WTC11 (cell line): ENCODE results near the gene KIR2DL3. TPM values are rescaled to one million over a fixed set of nuclear protein-coding genes. Genes with fewer than 3 reads are reported as not detected.

ENCODE experiments used
- ATAC-seq: fragments of 200-7000 bp; cut with Tn5 transposase; 2 replicates; pipeline ENCODE4 v1.10.0; 2021; ENCODE audit warnings: mild to moderate bottlenecking, moderate library complexity
- CTCF ChIA-PET: fragments of 300-600 bp; sonication (Branson Sonifier 250); formaldehyde crosslinking; loops from one replicate; lab custom pipeline; 2021; ENCODE audit warnings: antibody characterized with exemption; lab: Charles Lee
- POLR2A ChIA-PET: fragments of 350-600 bp; sonication (Branson Sonifier 250); formaldehyde crosslinking; loops from one replicate; lab custom pipeline; 2021; ENCODE audit warnings: antibody characterized with exemption; lab: Charles Lee
- DNase-seq: peaks from one replicate; pipeline ENCODE4 v3.0.0; 2021; ENCODE audit warnings: low spot score
- H3K27ac Mint-ChIP-seq: 2 replicates; pipeline ENCODE4 v1.8.0; 2021; ENCODE audit warnings: mixed read lengths
- H3K27me3 Mint-ChIP-seq: 2 replicates; pipeline ENCODE4 v1.8.0; 2021; ENCODE audit warnings: low read depth, mild to moderate bottlenecking, moderate library complexity, mixed read lengths
- H3K36me3 Mint-ChIP-seq: 2 replicates; pipeline ENCODE4 v1.8.0; 2021; ENCODE audit warnings: mixed read lengths
- H3K4me1 Mint-ChIP-seq: 2 replicates; pipeline ENCODE4 v1.8.0; 2022; ENCODE audit warnings: mixed read lengths
- H3K4me3 Mint-ChIP-seq: 2 replicates; pipeline ENCODE4 v1.8.0; 2021; ENCODE audit warnings: mild to moderate bottlenecking, moderate library complexity, mixed read lengths
- H3K9me3 Mint-ChIP-seq: 2 replicates; pipeline ENCODE4 v1.8.0; 2021; ENCODE audit warnings: mixed read lengths
- ATF1 ChIP-seq: sonication (generic); formaldehyde crosslinking; IDR thresholded peaks from 2 replicates; pipeline ENCODE4 v1.8.1; 2023; ENCODE audit warnings: mild to moderate bottlenecking, moderate library complexity, missing genetic modification reagents
- ATF2 ChIP-seq: sonication (generic); formaldehyde crosslinking; IDR thresholded peaks from 2 replicates; pipeline ENCODE4 v1.8.1; 2022; ENCODE audit warnings: low read depth, missing genetic modification reagents, borderline replicate concordance
- ATF3 ChIP-seq: sonication (generic); formaldehyde crosslinking; conservative IDR thresholded peaks from 2 replicates; pipeline ENCODE4 v1.8.1; 2022; ENCODE audit warnings: mild to moderate bottlenecking, missing genetic modification reagents
- FOXJ3 ChIP-seq: sonication (generic); formaldehyde crosslinking; IDR thresholded peaks from 2 replicates; pipeline ENCODE4 v1.9.0; 2021; ENCODE audit warnings: missing genetic modification reagents, mild to moderate bottlenecking, borderline replicate concordance
- GTF2I ChIP-seq: fragments of 250-450 bp; sonication (Bioruptor Pico); conservative IDR thresholded peaks from 2 replicates; pipeline ENCODE4 v1.4.0; 2021; ENCODE audit warnings: mild to moderate bottlenecking
- HMGA2 ChIP-seq: fragments of 250-450 bp; sonication (Bioruptor Pico); IDR thresholded peaks from 2 replicates; pipeline ENCODE4 v1.4.0; 2021; ENCODE audit warnings: mild to moderate bottlenecking, moderate library complexity
- MXD4 ChIP-seq: fragments of 250-450 bp; sonication (Bioruptor Pico); IDR thresholded peaks from 2 replicates; pipeline ENCODE4 v1.8.0; 2021; ENCODE audit warnings: mild to moderate bottlenecking, moderate library complexity, borderline replicate concordance
- NR3C1 ChIP-seq: sonication (generic); formaldehyde crosslinking; conservative IDR thresholded peaks from 2 replicates; pipeline ENCODE4 v1.8.1; 2023; ENCODE audit warnings: low read depth, mild to moderate bottlenecking, missing genetic modification reagents
- PRRX2 ChIP-seq: fragments of 250-450 bp; sonication (Bioruptor Pico); IDR thresholded peaks from 2 replicates; pipeline ENCODE4 v1.8.0; 2021; ENCODE audit warnings: mild to moderate bottlenecking
- SMAD4 ChIP-seq: sonication (generic); formaldehyde crosslinking; IDR thresholded peaks from 2 replicates; pipeline ENCODE4 v1.8.0; 2022; ENCODE audit warnings: mild to moderate bottlenecking, missing genetic modification reagents
- TCF7 ChIP-seq: sonication (generic); formaldehyde crosslinking; IDR thresholded peaks from 2 replicates; pipeline ENCODE4 v1.8.0; 2022; ENCODE audit warnings: mild to moderate bottlenecking, low read depth, missing genetic modification reagents, moderate library complexity
- ZBTB21 ChIP-seq: sonication (generic); formaldehyde crosslinking; IDR thresholded peaks from 2 replicates; pipeline ENCODE4 v1.8.1; 2023; ENCODE audit warnings: mild to moderate bottlenecking, missing genetic modification reagents, borderline replicate concordance
- ZNF263 ChIP-seq: sonication (generic); formaldehyde crosslinking; IDR thresholded peaks from 2 replicates; pipeline ENCODE4 v1.8.1; 2022; ENCODE audit warnings: low read depth, mild to moderate bottlenecking, moderate library complexity, missing genetic modification reagents
- ZNF416 ChIP-seq: fragments of 250-450 bp; sonication (Bioruptor Pico); IDR thresholded peaks from 2 replicates; pipeline ENCODE4 v1.9.0; 2021; ENCODE audit warnings: mild to moderate bottlenecking, inconsistent platforms
- ZNF512 ChIP-seq: sonication (generic); formaldehyde crosslinking; IDR thresholded peaks from 2 replicates; pipeline ENCODE4 v1.8.1; 2022; ENCODE audit warnings: missing genetic modification reagents, borderline replicate concordance
- total RNA-seq: library from RNA; stranded (reverse); gene quantifications from 3 replicates; pipeline ENCODE4 v1.2.3, GENCODE V29; 2021
- TF ChIP-seq, protein P1 (sequence below): sonication (generic); formaldehyde crosslinking; IDR thresholded peaks from 2 replicates; pipeline ENCODE4 v1.8.1; 2023; ENCODE audit warnings: mild to moderate bottlenecking, moderate library complexity, missing genetic modification reagents
- TF ChIP-seq, protein P2 (sequence below): fragments of 250-450 bp; sonication (Bioruptor Pico); IDR thresholded peaks from 2 replicates; pipeline ENCODE4 v1.9.0; 2021; ENCODE audit warnings: mild to moderate bottlenecking
- TF ChIP-seq, protein P3 (sequence below): sonication (generic); formaldehyde crosslinking; IDR thresholded peaks from 2 replicates; pipeline ENCODE4 v1.8.0; 2023; ENCODE audit warnings: mild to moderate bottlenecking, missing genetic modification reagents
- TF ChIP-seq, protein P4 (sequence below): sonication (generic); formaldehyde crosslinking; IDR thresholded peaks from 2 replicates; pipeline ENCODE4 v1.8.0; 2022; ENCODE audit warnings: mild to moderate bottlenecking, missing genetic modification reagents
- TF ChIP-seq, protein P5 (sequence below): fragments of 250-450 bp; sonication (Bioruptor Pico); IDR thresholded peaks from 2 replicates; pipeline ENCODE4 v1.9.0; 2021; ENCODE audit warnings: moderate library complexity, mild to moderate bottlenecking, inconsistent platforms, borderline replicate concordance
- TF ChIP-seq, protein P6 (sequence below): sonication (generic); formaldehyde crosslinking; IDR thresholded peaks from 2 replicates; pipeline ENCODE4 v1.8.1; 2022; ENCODE audit warnings: mild to moderate bottlenecking, moderate library complexity, missing genetic modification reagents

The KIR2DL3 gene
- total RNA-seq, 1 experiment from 2014 or later: not detected

GRCh38 chr19:54694648-54695047 is 43.7 kb upstream of the KIR2DL3 start:
- Mint-ChIP-seq H3K27ac (no peak overlapping the region), H3K27me3 (peaks cover 9% of the 10 kb centered on the region; the same call in 1 of the 2 replicates), H3K36me3 (peaks cover 48% of the 10 kb centered on the region), H3K9me3 (peaks cover 57% of the 10 kb centered on the region)
- ATAC-seq: no peak
- DNase-seq: no peak
- CTCF ChIA-PET: no interaction called here
- POLR2A ChIA-PET: no interaction called here
- TF ChIP-seq HMGA2 (CRISPR knock-in tag): no peak
- no peak for TF ChIP-seq FOXJ3
- no peak for TF ChIP-seq NR3C1 (CRISPR knock-in tag)
- TF ChIP-seq SMAD4: no peak
- TF ChIP-seq, protein P1, sequence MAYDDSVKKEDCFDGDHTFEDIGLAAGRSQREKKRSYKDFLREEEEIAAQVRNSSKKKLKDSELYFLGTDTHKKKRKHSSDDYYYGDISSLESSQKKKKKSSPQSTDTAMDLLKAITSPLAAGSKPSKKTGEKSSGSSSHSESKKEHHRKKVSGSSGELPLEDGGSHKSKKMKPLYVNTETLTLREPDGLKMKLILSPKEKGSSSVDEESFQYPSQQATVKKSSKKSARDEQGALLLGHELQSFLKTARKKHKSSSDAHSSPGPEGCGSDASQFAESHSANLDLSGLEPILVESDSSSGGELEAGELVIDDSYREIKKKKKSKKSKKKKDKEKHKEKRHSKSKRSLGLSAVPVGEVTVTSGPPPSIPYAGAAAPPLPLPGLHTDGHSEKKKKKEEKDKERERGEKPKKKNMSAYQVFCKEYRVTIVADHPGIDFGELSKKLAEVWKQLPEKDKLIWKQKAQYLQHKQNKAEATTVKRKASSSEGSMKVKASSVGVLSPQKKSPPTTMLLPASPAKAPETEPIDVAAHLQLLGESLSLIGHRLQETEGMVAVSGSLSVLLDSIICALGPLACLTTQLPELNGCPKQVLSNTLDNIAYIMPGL (CRISPR knock-in tag): no peak
- no peak for TF ChIP-seq ATF1 (CRISPR knock-in tag)
- TF ChIP-seq, all 79 proteins: peak for 0
- Mint-ChIP-seq H3K4me3 (no peak overlapping the region), H3K4me1 (no peaks in the 10 kb centered on the region)

DNA sequence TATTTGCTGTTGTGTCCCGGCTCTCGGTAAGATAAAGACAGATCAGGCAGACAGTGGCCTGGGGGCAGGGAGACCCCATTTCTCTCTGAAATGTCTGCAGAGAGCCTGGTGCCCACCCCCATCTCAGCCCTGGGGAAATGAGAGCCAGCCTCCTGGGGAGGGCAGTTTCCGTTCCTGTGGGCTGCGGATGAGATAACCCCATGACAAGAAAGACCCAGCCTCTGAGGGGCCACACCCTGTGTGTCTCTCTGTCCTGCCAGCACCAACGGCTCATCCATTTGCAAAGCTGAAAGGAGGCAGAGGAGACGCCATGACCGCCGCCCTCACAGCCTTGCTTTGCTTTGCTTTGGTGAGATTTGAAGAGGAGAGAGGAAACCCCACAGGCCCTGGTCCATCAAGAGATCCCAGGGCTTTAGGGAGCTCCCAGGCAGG is 42.2 kb upstream of the KIR2DL3 start:
- Mint-ChIP-seq H3K27ac (no peak overlapping the region), H3K36me3 (peaks cover 54% of the 10 kb centered on the region), H3K9me3 (peaks cover 64% of the 10 kb centered on the region), H3K4me1 (no peaks in the 10 kb centered on the region), H3K27me3 (peaks cover 15% of the 10 kb centered on the region), H3K4me3 (no peak overlapping the region)
- ATAC-seq (no peak), DNase-seq (no peak)
- TF ChIP-seq GTF2I (CRISPR knock-in tag) (no peak), TCF7 (no peak), ATF2 (no peak)
- POLR2A ChIA-PET: no interaction called here
- CTCF ChIA-PET: no interaction called here

DNA sequence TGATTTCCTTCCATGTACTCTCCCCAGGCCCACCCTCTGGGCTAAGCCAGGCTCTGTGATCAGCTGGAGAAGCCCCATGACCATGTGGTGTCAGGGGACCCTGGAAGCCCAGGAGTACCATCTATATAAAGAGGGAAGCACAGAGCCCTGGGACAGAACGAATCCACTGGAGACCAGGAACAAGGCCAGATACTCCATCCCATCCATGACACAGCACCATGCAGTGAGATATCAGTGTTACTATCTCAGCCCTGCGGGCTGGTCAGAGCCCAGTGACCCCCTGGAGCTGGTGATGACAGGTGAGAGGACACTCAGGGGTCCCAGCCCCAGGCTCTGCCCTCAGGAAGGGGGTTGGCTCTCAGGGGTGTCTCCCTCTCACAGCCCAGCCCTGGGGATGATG is 41.5 kb upstream of the KIR2DL3 start:
- no peaks in the 10 kb centered on the region for H3K4me1 Mint-ChIP-seq
- no peak for DNase-seq
- H3K36me3 Mint-ChIP-seq: peaks cover 54% of the 10 kb centered on the region
- TF ChIP-seq ATF3 (CRISPR knock-in tag) (no peak), ZNF263 (CRISPR knock-in tag) (no peak), PRRX2 (no peak), ZBTB21 (CRISPR knock-in tag) (no peak), ZNF512 (CRISPR knock-in tag) (no peak), ZNF416 (CRISPR knock-in tag) (no peak), MXD4 (no peak)
- TF ChIP-seq, protein P2, sequence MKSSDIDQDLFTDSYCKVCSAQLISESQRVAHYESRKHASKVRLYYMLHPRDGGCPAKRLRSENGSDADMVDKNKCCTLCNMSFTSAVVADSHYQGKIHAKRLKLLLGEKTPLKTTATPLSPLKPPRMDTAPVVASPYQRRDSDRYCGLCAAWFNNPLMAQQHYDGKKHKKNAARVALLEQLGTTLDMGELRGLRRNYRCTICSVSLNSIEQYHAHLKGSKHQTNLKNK: no peak
- TF ChIP-seq, protein P3, sequence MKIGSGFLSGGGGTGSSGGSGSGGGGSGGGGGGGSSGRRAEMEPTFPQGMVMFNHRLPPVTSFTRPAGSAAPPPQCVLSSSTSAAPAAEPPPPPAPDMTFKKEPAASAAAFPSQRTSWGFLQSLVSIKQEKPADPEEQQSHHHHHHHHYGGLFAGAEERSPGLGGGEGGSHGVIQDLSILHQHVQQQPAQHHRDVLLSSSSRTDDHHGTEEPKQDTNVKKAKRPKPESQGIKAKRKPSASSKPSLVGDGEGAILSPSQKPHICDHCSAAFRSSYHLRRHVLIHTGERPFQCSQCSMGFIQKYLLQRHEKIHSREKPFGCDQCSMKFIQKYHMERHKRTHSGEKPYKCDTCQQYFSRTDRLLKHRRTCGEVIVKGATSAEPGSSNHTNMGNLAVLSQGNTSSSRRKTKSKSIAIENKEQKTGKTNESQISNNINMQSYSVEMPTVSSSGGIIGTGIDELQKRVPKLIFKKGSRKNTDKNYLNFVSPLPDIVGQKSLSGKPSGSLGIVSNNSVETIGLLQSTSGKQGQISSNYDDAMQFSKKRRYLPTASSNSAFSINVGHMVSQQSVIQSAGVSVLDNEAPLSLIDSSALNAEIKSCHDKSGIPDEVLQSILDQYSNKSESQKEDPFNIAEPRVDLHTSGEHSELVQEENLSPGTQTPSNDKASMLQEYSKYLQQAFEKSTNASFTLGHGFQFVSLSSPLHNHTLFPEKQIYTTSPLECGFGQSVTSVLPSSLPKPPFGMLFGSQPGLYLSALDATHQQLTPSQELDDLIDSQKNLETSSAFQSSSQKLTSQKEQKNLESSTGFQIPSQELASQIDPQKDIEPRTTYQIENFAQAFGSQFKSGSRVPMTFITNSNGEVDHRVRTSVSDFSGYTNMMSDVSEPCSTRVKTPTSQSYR (CRISPR knock-in tag): no peak
- TF ChIP-seq, protein P4, sequence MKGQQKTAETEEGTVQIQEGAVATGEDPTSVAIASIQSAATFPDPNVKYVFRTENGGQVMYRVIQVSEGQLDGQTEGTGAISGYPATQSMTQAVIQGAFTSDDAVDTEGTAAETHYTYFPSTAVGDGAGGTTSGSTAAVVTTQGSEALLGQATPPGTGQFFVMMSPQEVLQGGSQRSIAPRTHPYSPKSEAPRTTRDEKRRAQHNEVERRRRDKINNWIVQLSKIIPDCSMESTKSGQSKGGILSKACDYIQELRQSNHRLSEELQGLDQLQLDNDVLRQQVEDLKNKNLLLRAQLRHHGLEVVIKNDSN (CRISPR knock-in tag): no peak
- TF ChIP-seq, protein P5, sequence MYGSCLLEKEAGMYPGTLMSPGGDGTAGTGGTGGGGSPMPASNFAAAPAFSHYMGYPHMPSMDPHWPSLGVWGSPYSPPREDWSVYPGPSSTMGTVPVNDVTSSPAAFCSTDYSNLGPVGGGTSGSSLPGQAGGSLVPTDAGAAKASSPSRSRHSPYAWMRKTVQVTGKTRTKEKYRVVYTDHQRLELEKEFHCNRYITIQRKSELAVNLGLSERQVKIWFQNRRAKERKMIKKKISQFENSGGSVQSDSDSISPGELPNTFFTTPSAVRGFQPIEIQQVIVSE: no peak
- TF ChIP-seq, protein P6, sequence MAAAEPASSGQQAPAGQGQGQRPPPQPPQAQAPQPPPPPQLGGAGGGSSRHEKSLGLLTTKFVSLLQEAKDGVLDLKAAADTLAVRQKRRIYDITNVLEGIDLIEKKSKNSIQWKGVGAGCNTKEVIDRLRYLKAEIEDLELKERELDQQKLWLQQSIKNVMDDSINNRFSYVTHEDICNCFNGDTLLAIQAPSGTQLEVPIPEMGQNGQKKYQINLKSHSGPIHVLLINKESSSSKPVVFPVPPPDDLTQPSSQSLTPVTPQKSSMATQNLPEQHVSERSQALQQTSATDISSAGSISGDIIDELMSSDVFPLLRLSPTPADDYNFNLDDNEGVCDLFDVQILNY (CRISPR knock-in tag): no peak
- TF ChIP-seq, all 79 proteins: peak for 0
- Mint-ChIP-seq H3K4me3 (no peak overlapping the region), H3K27me3 (peaks cover 19% of the 10 kb centered on the region), H3K9me3 (peaks cover 64% of the 10 kb centered on the region), H3K27ac (no peak overlapping the region)
- CTCF ChIA-PET: no interaction called here
- ATAC-seq: no peak
- POLR2A ChIA-PET: no interaction called here
